Stimulated activated CD4-positive, alpha-beta T cell treated with anti-CD3 and anti-CD28 coated beads, TNF-alpha, amount 100 ng/mL, for 24 hours (primary cell): ENCODE measurements around the gene KIRREL3.
"Not testable (repeated sequence)": the region's sequence is repeated elsewhere in the genome, so short reads cannot be mapped to it uniquely, and the experiment has no call there.

ENCODE experiments used
- DNase-seq, 3 experiments: peaks; one replicate each; pipeline ENCODE4 v3.0.0-alpha.2; 2020; ENCODE audit warnings: low read depth in 3 of 3

KIRREL3 gene

DNA sequence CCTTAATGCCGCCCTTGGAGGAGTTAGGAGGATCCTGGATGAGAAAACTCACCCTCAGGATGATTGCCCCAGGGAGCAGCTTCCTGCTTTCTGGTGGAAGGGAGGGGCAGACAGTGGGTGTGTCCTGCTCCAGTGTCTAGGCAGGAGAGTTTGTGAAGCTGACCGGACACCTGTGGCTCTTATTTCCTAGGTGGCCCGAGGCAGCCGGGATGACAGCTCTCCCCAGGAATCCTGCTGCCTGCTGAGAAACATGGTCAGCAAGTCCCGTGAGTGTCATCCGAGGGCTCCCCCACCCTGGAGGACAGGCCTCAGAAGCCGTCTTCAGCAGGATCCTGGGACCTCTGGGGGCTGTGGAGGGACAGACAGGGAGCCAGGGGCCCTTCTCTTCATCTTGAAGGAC, 594.7 kb downstream of the KIRREL3 start:
- no peak for DNase-seq

DNA sequence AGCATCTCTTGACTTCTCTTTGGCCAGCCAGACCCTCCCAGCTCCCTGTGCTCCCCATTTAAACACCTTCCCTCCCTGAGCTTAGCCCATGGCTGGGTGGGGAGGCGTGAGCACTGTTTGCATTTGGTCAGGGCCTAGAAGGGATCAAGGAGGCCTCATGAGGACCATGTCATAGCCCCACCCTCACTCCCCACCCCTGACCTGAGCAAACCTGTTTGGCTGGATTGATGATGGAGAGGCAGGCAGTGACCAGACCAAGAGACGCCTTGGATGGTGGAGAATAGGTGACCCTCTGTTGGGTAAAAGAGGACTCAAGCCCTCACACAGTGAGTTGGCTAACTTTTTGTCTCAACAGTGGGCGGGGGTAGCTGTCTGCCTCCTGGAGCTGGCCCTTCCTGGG, 595.2 kb downstream of the KIRREL3 start:
- no peak for DNase-seq

DNA sequence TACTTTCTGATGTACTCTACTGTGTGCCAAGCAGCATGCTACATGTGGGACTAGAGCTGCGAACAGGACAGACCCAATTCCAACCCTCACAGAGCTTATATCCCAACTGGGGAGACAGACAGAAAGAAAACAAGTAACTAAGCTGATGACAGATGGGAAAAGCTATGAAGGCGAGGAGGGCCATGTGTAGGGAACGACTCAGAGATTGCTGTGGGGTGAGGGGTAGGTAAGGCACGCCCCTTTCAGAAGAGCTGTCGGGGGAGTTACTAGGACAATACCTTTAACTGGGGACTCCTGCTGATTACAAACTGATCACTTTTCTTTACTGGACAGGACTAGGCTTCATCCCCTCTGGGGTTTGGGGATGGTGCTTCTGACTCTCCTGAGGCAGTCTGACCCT, 596.2 kb downstream of the KIRREL3 start:
- DNase-seq, result no peak

DNA sequence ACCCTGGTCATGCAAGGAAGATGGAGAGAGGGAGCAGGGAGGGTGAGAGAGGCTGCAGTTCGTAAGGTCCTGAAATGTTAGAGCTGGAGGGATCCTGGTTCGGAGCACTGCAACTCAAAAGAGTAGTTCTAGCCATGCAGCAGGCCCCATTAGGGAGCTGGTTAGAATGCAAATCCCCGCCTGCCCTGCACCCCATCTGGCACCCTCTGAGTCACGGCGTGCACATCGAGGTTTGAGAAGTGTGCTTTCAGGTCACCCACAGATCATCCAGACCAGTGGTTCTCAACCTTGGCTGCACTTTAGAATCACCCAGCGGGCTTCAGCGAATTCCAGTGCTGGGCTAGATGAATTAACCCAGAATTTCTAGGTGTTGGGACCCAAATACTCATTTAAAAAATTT, 596.9 kb downstream of the KIRREL3 start:
- no peak for DNase-seq

DNA sequence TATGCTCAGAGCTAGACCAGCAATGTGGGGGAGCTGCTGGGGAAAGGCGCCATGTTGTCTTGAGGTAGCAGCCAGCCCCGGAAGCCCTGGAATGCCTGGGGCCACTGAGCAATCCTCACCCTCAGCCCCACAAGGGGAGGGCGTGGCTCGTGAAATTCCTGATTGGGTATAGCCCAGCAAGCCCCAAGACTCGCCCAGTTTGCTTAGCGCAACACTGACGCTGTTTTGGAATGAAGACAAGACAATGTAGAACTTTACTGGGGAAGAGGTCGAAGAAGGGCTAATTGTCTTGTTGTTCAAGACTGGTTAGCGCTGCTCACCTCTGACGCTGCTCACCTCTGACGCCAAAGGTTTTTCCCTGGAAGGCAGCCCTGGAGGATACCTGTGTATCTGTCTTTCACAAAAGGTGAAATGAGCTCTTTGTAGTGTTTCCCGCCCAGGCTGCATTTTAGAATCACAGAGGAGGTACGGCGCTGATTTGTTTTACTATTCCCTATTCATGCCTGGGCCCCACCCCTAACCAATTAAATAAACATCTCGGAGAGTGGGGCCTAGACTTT, 597.5 kb downstream of the KIRREL3 start:
- no peak for DNase-seq

DNA sequence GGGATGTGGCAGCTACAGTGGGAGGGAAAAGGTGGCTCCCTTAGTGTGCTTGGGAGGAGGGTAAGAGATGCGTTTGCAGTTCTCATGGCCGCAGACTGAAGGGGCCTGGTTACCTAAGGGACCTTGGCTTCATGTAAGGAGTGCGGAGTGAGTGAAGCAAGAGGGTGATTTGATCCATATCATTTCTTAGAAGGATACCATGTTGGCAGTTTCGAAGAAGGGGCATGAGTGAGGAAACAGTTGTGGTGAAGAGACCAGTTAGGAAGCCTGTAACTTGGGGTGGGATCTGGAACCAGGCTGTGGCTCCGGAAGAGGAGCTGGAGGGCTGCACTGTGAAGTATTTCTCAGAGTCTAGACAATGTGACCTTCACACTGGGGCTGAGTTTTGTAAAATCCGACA, 600.1 kb downstream of the KIRREL3 start:
- DNase-seq, result no peak

DNA sequence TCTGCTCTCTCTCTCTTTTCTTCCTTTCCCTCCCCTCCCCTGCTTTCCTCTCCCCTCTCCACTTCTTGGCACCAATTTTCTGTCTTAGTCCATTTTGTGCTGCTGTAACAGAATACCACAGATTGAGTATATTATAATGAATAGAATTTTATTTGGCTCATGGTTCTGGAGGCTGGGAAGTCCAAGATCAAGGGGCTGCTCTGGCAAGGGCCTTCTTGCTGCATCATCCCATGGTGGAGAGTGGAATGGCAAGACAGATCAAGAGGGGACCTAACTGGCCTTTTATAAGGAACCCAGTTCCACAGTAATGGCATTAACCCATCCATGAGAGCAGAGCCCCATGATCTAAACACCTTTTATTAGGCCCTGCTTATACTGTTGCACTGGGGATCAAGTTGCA, 600.6 kb downstream of the KIRREL3 start:
- DNase-seq, result no peak

DNA sequence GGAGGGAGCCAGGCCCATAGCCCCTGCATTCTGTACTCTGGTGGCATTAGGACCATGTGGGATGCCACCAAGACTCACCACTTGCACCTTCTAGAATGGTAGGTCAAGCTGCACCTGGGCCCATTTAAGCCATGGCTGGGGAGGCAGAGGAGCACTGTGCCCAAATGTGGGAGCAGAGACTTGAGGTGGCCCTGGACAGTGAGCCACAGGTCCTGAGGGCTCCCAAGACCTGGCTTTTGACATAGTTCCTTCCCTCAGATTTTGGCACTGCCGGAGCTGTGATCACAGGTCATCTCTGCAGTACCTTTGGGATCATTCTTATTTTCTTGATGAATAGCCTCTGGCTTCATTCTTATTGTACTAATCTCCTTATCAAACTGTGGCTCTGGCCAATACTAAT, 601.8 kb downstream of the KIRREL3 start:
- DNase-seq, result no peak

DNA sequence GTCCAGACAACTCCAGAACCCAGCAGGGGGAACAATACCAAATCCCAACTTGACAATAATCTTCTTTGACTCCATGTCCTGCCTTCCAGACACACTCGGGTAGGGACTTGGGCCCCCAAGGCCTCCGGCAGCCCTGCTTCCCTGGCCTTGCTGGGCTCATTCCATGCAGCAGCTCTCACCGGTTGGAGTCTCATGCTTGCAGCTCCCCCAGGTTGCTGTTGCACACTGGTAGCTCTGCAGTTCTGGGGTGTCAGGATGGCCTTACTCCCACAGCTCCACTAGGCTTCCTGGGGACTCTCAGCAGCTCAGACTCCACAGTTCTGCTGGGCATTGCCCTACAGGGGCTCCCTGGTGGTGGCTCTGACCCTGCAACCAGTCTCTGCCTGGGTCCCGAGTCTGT, 602.3 kb downstream of the KIRREL3 start:
- DNase-seq, result no peak

DNA sequence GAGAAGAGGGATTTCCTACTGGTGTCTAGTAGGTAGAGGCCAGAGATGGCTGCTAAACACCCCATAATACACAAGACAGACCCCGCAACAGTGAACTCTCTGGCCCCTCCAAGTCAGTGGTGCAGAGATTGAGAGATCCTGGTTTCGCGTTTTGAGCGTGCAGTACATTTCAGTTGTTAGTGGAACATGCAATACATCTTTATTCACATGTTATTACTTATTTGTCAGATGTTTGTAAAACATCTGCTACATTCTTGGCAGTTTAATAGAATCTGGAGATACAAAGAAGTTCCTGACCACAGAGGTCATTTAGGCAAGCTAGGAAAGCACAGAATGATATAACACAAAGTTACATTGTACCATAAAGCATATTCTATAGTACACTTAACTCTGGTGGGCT, 603.6 kb downstream of the KIRREL3 start:
- no peak for DNase-seq

DNA sequence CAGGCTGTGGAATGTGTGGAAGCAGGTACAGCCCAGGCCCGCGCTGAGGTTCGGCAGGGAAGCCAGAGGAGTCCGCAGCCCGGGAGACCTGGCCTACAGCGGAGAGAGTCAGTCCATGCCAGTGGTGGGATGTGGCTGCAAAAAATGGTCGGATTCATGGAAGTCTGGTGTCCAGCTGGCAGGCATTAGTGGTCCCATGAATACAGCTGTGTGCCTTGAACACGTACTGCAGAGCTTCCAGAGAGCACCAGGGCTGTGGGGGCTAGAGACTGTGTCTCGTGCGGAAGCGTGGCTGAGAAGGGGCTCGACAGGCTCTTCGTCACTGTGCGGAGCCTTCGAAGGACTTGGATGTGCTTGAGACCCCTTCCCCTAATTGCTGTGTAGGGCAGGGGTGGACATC, 604.3 kb downstream of the KIRREL3 start:
- not testable (repeated sequence) for DNase-seq

DNA sequence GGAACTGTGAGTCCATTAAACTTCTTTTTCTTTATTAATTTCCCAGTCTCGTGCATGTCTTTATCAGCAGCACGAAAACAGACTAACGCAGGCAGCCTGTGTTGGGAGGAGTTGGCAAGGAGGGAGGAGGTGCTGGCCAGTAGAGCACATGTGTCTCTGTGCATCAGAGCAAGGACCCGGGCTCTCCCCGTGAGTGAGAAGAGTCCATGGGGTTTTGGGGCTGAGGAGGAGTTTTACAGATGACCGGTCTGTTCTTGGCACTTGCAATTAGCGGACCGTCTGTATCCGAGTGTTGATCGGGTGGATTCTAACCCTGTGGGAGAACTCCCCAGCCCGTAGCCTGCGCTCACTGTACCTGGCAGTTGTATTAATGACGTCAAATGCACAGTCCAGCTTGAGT, 604.8 kb downstream of the KIRREL3 start:
- DNase-seq, result not testable (repeated sequence)

DNA sequence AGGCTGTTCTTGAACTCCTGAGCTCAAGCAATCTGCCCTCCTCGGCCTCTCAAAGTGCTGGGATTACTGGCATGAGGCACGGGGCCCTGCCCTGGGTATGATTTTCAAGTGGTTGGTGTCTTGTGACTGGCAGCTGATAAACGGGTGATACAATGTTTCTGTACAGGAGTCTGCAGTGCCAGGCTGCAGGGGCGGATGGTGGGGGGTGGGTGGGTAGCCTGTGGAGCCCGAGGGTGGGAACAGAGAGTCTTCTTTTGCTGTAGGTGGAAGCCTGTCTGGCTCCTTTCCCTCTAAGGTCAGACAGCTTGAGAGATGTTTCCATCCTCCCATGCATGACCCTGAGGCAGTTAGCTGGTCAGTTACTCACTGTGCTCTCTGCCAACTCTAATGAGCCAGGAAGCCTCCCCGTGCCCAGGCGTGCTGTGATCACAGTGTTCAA, 605.9 kb downstream of the KIRREL3 start:
- DNase-seq, result not testable (repeated sequence)

DNA sequence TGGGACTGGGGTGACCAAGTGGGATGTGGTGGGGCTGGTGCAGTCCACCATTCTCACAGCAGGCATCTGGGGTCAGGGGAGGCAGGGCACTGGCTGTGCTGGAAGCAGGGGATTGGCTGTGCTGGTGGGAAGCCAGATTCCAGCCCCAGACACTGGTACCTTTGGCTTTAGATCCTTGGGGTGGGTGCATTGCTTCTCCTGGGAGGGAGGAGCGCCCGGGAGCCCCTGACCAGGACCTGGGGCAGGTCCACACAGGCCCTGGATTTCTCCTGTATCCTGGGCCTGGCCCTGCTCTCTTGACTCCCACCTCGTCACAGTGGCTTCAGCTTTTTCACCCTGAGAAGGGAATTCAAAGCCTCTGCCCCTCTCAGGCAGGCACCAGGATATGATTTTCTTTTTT, 606.5 kb downstream of the KIRREL3 start:
- no peak for DNase-seq

DNA sequence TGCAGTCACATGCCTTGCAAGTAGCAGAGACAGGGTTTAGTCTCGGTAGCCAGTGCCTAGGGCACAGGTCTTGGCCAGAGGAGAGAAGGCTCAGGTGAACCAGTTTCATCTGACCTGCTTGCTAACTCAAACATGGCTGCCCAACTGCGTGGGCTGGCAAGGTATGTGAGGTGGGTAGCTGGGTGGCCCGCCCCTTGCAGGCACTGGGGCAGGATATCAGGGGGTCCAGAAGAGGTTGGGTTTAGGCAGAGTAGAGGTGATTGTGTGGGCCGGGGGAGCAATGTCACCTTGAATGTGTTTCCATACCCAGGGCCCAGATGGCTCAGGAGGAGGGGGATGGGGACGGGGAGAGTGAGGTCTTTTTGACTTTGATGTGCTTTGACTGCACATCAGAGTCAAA, 607.4 kb downstream of the KIRREL3 start:
- no peak for DNase-seq

DNA sequence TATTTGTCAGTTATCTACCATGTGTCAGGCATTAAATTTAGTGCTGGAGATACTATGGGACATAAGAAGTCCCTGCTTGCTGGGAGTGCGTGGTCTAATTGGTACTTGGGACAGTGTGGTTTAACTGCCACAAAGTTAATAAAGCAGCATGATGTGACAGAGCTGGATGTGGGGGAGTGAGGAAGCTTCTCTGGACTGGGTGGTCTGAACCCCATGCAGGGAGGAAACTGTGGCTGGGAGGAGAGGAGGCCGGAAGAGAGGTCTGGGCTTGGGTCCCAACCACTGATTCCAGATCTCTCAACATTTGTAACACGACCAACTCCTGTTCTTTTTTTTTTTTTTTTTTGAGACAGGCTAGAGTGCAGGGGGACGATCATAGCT, 607.9 kb downstream of the KIRREL3 start:
- no peak for DNase-seq

DNA sequence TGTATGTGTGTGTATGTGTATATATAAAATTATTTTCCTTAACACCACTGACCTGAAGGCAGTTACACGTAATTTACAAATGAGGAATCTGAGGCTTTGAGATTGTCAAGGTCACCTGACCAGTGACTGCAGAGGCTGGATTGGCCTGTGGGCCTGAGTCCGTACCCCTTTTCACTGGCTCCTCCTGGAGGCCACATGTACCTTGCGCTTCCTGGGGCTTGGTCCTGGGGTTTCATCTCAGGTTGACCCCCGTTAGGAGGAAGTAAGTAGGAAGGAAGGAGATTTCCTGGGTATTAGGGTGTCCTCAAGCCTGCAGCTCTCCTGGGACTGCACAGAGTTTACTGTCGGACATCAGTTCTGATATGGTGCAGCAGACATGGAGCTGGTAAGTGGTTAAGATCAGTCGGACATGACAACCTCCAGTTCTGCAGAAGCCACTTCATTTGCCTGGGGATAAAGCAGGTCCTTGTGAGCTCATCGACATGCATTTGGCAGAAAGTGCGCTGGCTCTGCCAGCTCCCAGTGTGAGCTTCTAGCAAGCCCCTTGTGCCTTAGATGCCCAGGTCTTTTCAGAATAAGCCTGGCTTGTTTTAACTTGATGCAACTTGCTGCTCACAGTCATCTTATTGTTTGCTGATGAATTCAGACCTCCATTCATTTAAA, 608.5 kb downstream of the KIRREL3 start:
- DNase-seq, result no peak

DNA sequence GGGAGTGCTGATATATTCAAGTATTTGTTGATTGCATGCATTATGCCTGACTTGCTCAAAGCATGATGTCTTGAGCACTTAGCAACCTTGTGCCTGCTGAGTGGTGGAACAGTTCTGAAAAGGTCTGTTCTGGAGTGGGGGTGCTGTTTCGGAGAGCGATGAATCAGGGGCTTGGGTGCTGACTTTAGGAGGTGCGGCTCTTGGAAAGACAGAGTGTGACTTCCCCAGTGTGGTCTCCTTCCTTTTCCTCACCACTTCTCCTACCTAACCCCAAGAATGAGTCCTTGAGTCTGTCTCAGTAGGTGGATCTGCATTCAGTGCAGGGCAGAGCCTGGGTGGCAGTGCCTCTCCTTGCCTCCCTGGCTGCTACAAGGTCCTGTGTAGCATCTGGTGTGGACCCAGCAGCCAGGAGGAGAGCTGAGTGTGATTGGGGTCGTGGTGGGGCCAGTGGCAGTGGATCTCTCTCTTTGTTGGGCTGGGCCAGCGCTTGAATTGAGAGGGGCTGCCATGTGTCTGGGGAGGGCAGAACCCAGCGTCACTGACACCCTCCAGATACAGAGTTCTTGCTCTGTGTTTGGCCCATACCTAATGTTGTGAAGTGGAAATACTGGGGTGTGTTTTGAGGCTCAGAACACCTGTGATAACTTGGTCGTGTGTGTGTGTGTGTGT, 609.1 kb downstream of the KIRREL3 start:
- DNase-seq, result no peak

DNA sequence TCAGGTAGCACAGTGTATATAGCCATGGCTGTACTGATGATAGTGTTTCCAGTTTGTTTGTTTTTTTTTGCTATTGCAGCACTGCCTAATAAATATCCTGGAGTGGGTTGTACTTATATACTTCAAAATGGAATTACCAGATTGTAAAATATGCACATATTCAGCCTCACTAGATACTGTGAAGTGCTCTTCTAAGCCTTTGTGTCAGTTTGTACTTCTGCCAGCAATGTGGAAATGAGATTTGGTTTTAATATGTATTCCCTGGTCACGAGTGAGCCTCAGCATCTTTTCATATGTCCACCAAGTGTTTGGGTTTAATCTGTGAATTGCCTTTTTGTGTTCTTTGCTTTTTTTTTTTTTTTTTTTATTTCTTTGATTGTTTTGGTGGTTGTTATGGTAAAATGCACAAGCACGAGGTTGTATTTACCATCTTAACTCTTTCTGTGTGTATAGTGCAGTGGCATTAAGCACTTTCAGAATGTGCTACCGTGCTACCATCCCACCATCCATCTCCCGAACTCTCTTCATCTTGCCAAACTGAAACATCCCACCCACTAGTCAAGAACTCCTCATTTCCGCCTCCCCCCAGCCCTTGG, 610.2 kb downstream of the KIRREL3 start:
- no peak for DNase-seq

DNA sequence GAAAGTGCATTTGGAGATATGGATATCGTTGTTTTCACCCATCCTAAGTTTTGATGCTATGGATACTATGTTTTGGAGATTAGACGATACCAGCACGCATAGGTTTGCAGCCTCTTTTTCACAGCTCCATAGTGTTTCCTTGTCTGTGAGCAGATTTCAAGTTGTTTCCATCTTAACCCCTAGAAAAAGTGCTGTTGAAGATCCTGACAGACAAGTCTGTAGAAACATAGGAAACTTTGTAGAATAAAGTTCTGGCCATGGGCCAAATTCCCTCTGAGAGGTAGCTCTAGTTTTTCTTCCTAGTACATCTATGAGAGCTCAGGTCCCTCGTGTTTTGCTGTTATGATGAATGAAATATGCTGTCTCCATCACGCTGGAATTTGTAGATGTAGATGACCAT, 612.7 kb downstream of the KIRREL3 start:
- DNase-seq, result no peak

DNA sequence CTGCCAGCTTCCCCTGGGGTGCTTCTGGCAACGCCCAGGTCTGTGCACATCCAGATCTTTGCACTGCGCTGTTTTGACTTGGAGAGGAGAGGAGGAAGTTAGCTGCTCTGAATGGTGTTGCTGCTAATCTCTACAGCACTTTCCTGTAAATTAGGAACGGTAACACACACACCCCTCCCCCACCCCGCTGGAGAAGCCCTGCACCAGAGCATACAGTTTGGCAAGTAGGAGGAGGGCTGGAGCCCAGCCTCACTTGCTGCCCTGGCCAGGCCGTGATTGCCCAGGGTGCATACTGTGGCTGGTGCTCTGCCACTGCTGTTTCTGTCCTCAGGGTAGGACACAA, 613.9 kb downstream of the KIRREL3 start:
- DNase-seq, result not testable (repeated sequence)

DNA sequence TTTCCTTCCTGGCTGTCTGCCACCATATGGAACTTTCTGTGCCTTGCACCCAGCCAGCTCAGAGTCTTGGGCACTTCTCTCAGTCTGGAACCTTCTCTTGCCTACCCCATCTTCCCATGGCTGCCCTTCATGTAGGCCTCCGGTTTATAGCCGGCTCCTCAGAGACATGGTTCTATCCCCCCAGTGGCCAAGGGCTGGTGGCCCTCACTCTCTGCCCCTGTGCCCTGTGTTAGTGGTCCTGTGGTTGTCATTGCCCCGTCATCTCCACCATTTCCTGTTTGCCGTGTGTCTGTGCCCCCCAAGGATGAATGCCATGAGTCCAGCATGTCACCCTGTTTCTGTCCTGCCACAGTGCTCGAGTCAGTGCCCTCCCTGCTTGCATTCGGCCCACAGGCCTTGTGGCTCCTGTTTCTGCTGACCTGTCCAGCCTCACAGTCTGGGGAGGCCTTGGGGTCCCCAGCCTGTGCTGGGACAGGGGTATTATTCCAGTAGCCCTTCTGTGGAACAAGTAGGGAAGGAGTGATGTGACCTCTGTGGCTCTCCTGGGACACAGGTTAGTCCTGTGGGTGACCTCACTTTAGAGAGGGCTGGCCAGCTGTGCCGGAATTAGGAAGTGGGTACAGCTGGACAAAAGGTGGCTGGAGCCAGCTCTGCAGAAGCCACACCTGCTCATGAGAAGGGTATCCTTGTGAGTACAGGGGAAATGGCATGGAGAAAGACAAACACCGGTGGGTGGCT, 614.4 kb downstream of the KIRREL3 start:
- DNase-seq, result no peak
